Tibial artery (tissue), 4 donors: ENCODE results near the gene MMEL1.
A peak's percentile ranks its signal among the peaks of the same experiment; 100 is the strongest.
"Not testable (repeated sequence)": the region's sequence is repeated elsewhere in the genome, so short reads cannot be mapped to it uniquely, and the experiment has no call there.

Experiments
- DNase-seq, 2 donors: peaks; one replicate each; pipeline ENCODE4 v3.0.0-alpha.2; 2019
- H3K27ac ChIP-seq, 2 donors: fragments of 200-600 bp; sonication (generic) in 1 of 2; 1 replicate in 1 of 2; 2 replicates in 1 of 2; pipeline ENCODE4 v1.5.1; 2018 to 2019; ENCODE audit warnings: mild to moderate bottlenecking in 1 of 2
- H3K27me3 ChIP-seq, 2 donors: fragments of 200-600 bp; sonication (generic) in 1 of 2; one replicate each; pipeline versions ENCODE4 v1.5.1 to v1.6.0; 2016 to 2019
- H3K36me3 ChIP-seq, 3 donors: fragments of 200-600 bp; sonication (generic) in 2 of 3; one replicate each; pipeline ENCODE4 v1.5.1; 2016 to 2019; ENCODE audit warnings: mild to moderate bottlenecking in 2 of 3
- H3K4me1 ChIP-seq, 4 donors: fragments of 200-600 bp; sonication (generic) in 2 of 4; 1 replicate in 3 of 4; 2 replicates in 1 of 4; pipeline ENCODE4 v1.5.1; 2016 to 2019
- H3K4me3 ChIP-seq, 2 donors: fragments of 200-600 bp; sonication (generic) in 1 of 2; 1 replicate in 1 of 2; 2 replicates in 1 of 2; pipeline ENCODE4 v1.5.1; 2018 to 2019; ENCODE audit warnings: mild to moderate bottlenecking in 2 of 2
- H3K9me3 ChIP-seq, 3 donors: fragments of 200-600 bp; sonication (generic) in 1 of 3; one replicate each; pipeline ENCODE4 v1.5.1; 2016 to 2019
- CTCF ChIP-seq, 2 experiments: fragments of 200-600 bp in 1 of 2; fragments of 450-650 bp in 1 of 2; IDR thresholded peaks; one replicate each; pipeline ENCODE4 v1.5.1; 2017 to 2019; ENCODE audit warnings: antibody characterized with exemption in 2 of 2, mild to moderate bottlenecking in 1 of 2, moderate library complexity in 1 of 2
- intact Hi-C: fragments of 100-400 bp; cut with DNase I; formaldehyde crosslinking; loops from one replicate; pipeline ENCODE4 v1.15.0; 2023; ENCODE audit warnings: low total_unique reads

The MMEL1 gene

GRCh38 chr1:2632561-2633361 lies at the start of gene MMEL1:
Gene MMEL1, minus strand, starts transcription at chr1:2633016. Its CDS starts 3,532 bp downstream, at chr1:2629484.
- Histone ChIP-seq H3K27me3 (peaks cover 0 to 87% of the 10 kb centered on the region in 2 donors), H3K4me1 (peaks cover 0 to 14% (median 3%) of the 10 kb centered on the region in 4 donors), H3K27ac (no peak within 1 kb of the TSS), H3K4me3 (no peak within 1 kb of the TSS), H3K36me3 (no peaks in the 10 kb centered on the region), H3K9me3 (no peaks in the 10 kb centered on the region)
- no peak for DNase-seq
- TF ChIP-seq CTCF (IDR thresholded peaks at IDR 0.05): no peak
- intact Hi-C loops: no loop called here

- DNase-seq, H3K36me3 ChIP-seq, intact Hi-C loops: not testable (repeated sequence)
Measured at GRCh38 chr1:2676726-2677125, 43.9 kb upstream of the MMEL1 start.

GRCh38 chr1:2671656-2672055 lies 38.8 kb upstream of the MMEL1 start:
- H3K27me3 ChIP-seq, H3K4me3 ChIP-seq, H3K9me3 ChIP-seq, H3K27ac ChIP-seq, intact Hi-C loops, H3K4me1 ChIP-seq, H3K36me3 ChIP-seq: not testable (repeated sequence)
- DNase-seq: peak in 1 of 2 donors; percentile 73

More at GRCh38 chr1:2676726-2677125, 43.9 kb upstream of the MMEL1 start:
- H3K9me3 ChIP-seq, H3K4me1 ChIP-seq, H3K27me3 ChIP-seq, H3K27ac ChIP-seq, H3K4me3 ChIP-seq: not testable (repeated sequence)

GRCh38 chr1:2659806-2660205 lies 27.0 kb upstream of the MMEL1 start:
- H3K27me3 ChIP-seq, intact Hi-C loops: not testable (repeated sequence)
- peak in 1 of 2 donors; percentile 79 for DNase-seq

GRCh38 chr1:2657909-2658308 lies 25.1 kb upstream of the MMEL1 start:
- DNase-seq: peak in 1 of 2 donors; percentile 65
- H3K27ac ChIP-seq, H3K4me3 ChIP-seq, H3K36me3 ChIP-seq, intact Hi-C loops, H3K4me1 ChIP-seq: not testable (repeated sequence)
- Histone ChIP-seq H3K27me3 (peaks cover 0 to 26% of the 10 kb centered on the region in 2 donors), H3K9me3 (peaks cover 0 to 27% (median 0%) of the 10 kb centered on the region in 3 donors)

More at GRCh38 chr1:2659806-2660205, 27.0 kb upstream of the MMEL1 start:
- H3K36me3 ChIP-seq, H3K4me1 ChIP-seq, H3K4me3 ChIP-seq, H3K27ac ChIP-seq: not testable (repeated sequence)
- peaks cover 0 to 13% (median 0%) of the 10 kb centered on the region in 3 donors for H3K9me3 ChIP-seq

- H3K36me3 ChIP-seq, H3K4me3 ChIP-seq, intact Hi-C loops, H3K27ac ChIP-seq, H3K4me1 ChIP-seq: not testable (repeated sequence)
- Histone ChIP-seq H3K9me3 (peaks cover 0 to 27% (median 0%) of the 10 kb centered on the region in 3 donors), H3K27me3 (peaks cover 0 to 34% of the 10 kb centered on the region in 2 donors)
- DNase-seq: peak in 1 of 2 donors; percentile 78
Measured at GRCh38 chr1:2657124-2657523, 24.3 kb upstream of the MMEL1 start.

- intact Hi-C loops: not testable (repeated sequence)
- peak; percentile 22 to 83 for DNase-seq
Measured at GRCh38 chr1:2655598-2656434, 23.0 kb upstream of the MMEL1 start.

GRCh38 chr1:2654443-2654948 lies 21.7 kb upstream of the MMEL1 start:
- H3K4me1 ChIP-seq, intact Hi-C loops, H3K36me3 ChIP-seq, H3K27ac ChIP-seq, H3K4me3 ChIP-seq: not testable (repeated sequence)
- H3K9me3 ChIP-seq: peaks cover 0 to 23% (median 2%) of the 10 kb centered on the region in 3 donors
- peaks cover 0 to 45% of the 10 kb centered on the region in 2 donors for H3K27me3 ChIP-seq
- peak; percentile 20 to 77 for DNase-seq

More at GRCh38 chr1:2655598-2656434, 23.0 kb upstream of the MMEL1 start:
- H3K36me3 ChIP-seq, H3K4me3 ChIP-seq, H3K27ac ChIP-seq, H3K4me1 ChIP-seq: not testable (repeated sequence)
- H3K9me3 ChIP-seq: peaks cover 0 to 27% (median 0%) of the 10 kb centered on the region in 3 donors
- peaks cover 0 to 43% of the 10 kb centered on the region in 2 donors for H3K27me3 ChIP-seq

GRCh38 chr1:2653741-2654442 lies 21.1 kb upstream of the MMEL1 start:
- DNase-seq: peak; percentile 38 to 88
- intact Hi-C loops, H3K36me3 ChIP-seq, H3K4me3 ChIP-seq, H3K27ac ChIP-seq, H3K4me1 ChIP-seq: not testable (repeated sequence)
- Histone ChIP-seq H3K9me3 (peaks cover 0 to 23% (median 8%) of the 10 kb centered on the region in 3 donors), H3K27me3 (peaks cover 0 to 45% of the 10 kb centered on the region in 2 donors)

GRCh38 chr1:2652926-2653571 lies 20.2 kb upstream of the MMEL1 start:
- Histone ChIP-seq H3K9me3 (peaks cover 0 to 26% (median 10%) of the 10 kb centered on the region in 3 donors), H3K27me3 (peaks cover 0 to 45% of the 10 kb centered on the region in 2 donors)
- H3K27ac ChIP-seq, H3K36me3 ChIP-seq, H3K4me1 ChIP-seq, intact Hi-C loops, H3K4me3 ChIP-seq: not testable (repeated sequence)
- DNase-seq: peak; percentile 21 to 74

- DNase-seq: peak in 1 of 2 donors; percentile 18
Measured at GRCh38 chr1:2652152-2652925, 19.5 kb upstream of the MMEL1 start.

More at GRCh38 chr1:2652152-2652925, 19.5 kb upstream of the MMEL1 start:
- H3K36me3 ChIP-seq, H3K4me3 ChIP-seq, intact Hi-C loops, H3K4me1 ChIP-seq, H3K27ac ChIP-seq: not testable (repeated sequence)
- Histone ChIP-seq H3K27me3 (peaks cover 0 to 45% of the 10 kb centered on the region in 2 donors), H3K9me3 (peaks cover 4 to 29% (median 17%) of the 10 kb centered on the region in 3 donors)
